NT2/D1 (cell line): Measurements from ENCODE around the gene CACNA2D4.

ENCODE experiments used
- SUZ12 ChIP-seq: IDR thresholded peaks from 2 replicates; pipeline ENCODE4 v1.6.1; 2011; ENCODE audit not compliant: insufficient read length, insufficient read depth; ENCODE audit errors: extremely low read depth
- YY1 ChIP-seq: IDR thresholded peaks from 2 replicates; pipeline ENCODE4 v1.6.1; 2011; ENCODE audit not compliant: insufficient read length, insufficient read depth

- TF ChIP-seq SUZ12 = no peak
- TF ChIP-seq YY1 = no peak
Observed at GRCh38 chr12:1858456-1858855, 60.0 kb downstream of the CACNA2D4 start.
